K562 (cell line): Measurements from ENCODE around the gene MERTK. TPM values are rescaled to one million over a fixed set of nuclear protein-coding genes. Genes with fewer than 3 reads are reported as not detected.
"Not testable (repeated sequence)": the region's sequence is repeated elsewhere in the genome, so short reads cannot be mapped to it uniquely, and the experiment has no call there.

Experiments used
- ATAC-seq: fragments of 200-7000 bp; cut with Tn5 transposase; 3 replicates; pipeline ENCODE4 v1.9.1; 2020; ENCODE audit warnings: moderate library complexity
- BruUV-seq: library from RNA; stranded (reverse); fragments of 400-500 nt; replicated peaks from 2 replicates; lab custom pipeline; 2021; lab: Mats Ljungman, UMichigan
- CTCF ChIA-PET: fragments of 300-600 bp; formaldehyde crosslinking; extraction: SDS; loops from one replicate; lab custom pipeline; 2021; ENCODE audit warnings: low intra/inter-chr PET ratio; lab: Yijun Ruan, JAX
- POLR2A ChIA-PET: fragments of 300-600, 350-650 bp; sonication (Branson Sonifier 250); formaldehyde crosslinking; extraction: SDS; loops from one replicate; lab custom pipeline; 2021; ENCODE audit warnings: antibody characterized with exemption, inconsistent platforms; lab: Yijun Ruan, JAX
- DNase-seq, 4 experiments: peaks; one replicate each; pipeline versions ENCODE4 v3.0.0 to v3.0.0-alpha.2; 2011 to 2018; ENCODE audit warnings: low spot score in 3 of 4, mixed read lengths in 3 of 4; ENCODE audit errors: extremely low read depth in 1 of 4
- FAIRE-seq: peaks from 2 replicates; lab custom pipeline; 2011; peaks lifted over from hg19 to GRCh38; lab: Jason Lieb, UNC
- H2AFZ ChIP-seq: 2 replicates; pipeline ENCODE4 v1.6.0; 2011; ENCODE audit warnings: low read depth, low read length, control low read depth, inconsistent platforms
- H3K27ac ChIP-seq: fragments of 200-600 bp; 3 replicates; pipeline ENCODE4 v1.8.0; 2011; ENCODE audit warnings: low read depth, mild to moderate bottlenecking, control low read depth, inconsistent platforms, low read length, moderate library complexity, mixed read lengths; ENCODE audit errors: extremely low read depth
- H3K27me3 ChIP-seq, 2 experiments: fragments of 300-600 bp in 1 of 2; 2 replicates in 1 of 2; 3 replicates in 1 of 2; pipeline versions ENCODE4 v1.6.0 to v1.8.0; 2011; ENCODE audit warnings: inconsistent platforms in 2 of 2, low read length in 2 of 2, mild to moderate bottlenecking in 1 of 2, mixed read lengths in 1 of 2, moderate library complexity in 1 of 2; ENCODE audit not compliant: control insufficient read depth in 2 of 2, insufficient read depth in 2 of 2
- H3K36me3 ChIP-seq: fragments of 300-600 bp; 3 replicates; pipeline ENCODE4 v1.8.0; 2011; ENCODE audit warnings: mild to moderate bottlenecking, low read length, inconsistent platforms; ENCODE audit not compliant: control insufficient read depth, insufficient read depth
- H3K4me1 ChIP-seq, 2 experiments: fragments of 200-600 bp in 1 of 2; replicated peaks in 1 of 2; 2 replicates in 1 of 2; 3 replicates in 1 of 2; pipeline versions ENCODE4 v1.5.1 to v1.8.0; 2011; ENCODE audit warnings: inconsistent platforms in 2 of 2, low read length in 2 of 2, mild to moderate bottlenecking in 1 of 2, mixed read lengths in 1 of 2, moderate library complexity in 1 of 2; ENCODE audit not compliant: control insufficient read depth in 2 of 2, insufficient read depth in 2 of 2
- H3K4me2 ChIP-seq: 2 replicates; pipeline ENCODE4 v1.6.1; 2011; ENCODE audit warnings: low read length, control low read depth, inconsistent platforms, mixed read lengths; ENCODE audit not compliant: insufficient read depth
- H3K4me3 ChIP-seq: fragments of 200-600 bp; sonication (generic), shearing (Covaris generic); 2 replicates; pipeline ENCODE4 v1.5.1; 2016; ENCODE audit warnings: control low read depth, inconsistent platforms
- H3K79me2 ChIP-seq: fragments of 200-600 bp; 3 replicates; pipeline ENCODE4 v1.8.0; 2011; ENCODE audit warnings: low read length, inconsistent platforms; ENCODE audit not compliant: control insufficient read depth, insufficient read depth
- H3K9ac ChIP-seq, 2 experiments: 2 replicates each; pipeline versions ENCODE4 v1.6.0 to v1.6.1; 2011; ENCODE audit warnings: low read depth in 2 of 2, low read length in 2 of 2, control low read depth in 1 of 2, inconsistent platforms in 1 of 2, mild to moderate bottlenecking in 1 of 2, mixed read lengths in 1 of 2; ENCODE audit not compliant: insufficient read depth in 1 of 2
- H3K9me1 ChIP-seq: one replicate; pipeline ENCODE4 v1.6.0; 2011; ENCODE audit warnings: inconsistent platforms, mild to moderate bottlenecking, low read length, moderate library complexity; ENCODE audit not compliant: control insufficient read depth, insufficient read depth
- H3K9me3 ChIP-seq: replicated peaks from 2 replicates; pipeline ENCODE4 v1.5.1; 2011; ENCODE audit warnings: low read depth, low read length, inconsistent platforms; ENCODE audit not compliant: control insufficient read depth, insufficient read depth
- H4K20me1 ChIP-seq: replicated peaks from 2 replicates; pipeline ENCODE4 v1.6.1; 2011; ENCODE audit warnings: low read length, inconsistent platforms, mixed read lengths; ENCODE audit not compliant: control insufficient read depth, insufficient read depth
- WGBS: fragments of 100-300 bp; shearing (Covaris generic); methylation state at CpG from one replicate; pipeline ENCODE4 v1.1.6; 2016; ENCODE audit warnings: low coverage, mixed read lengths; ENCODE audit not compliant: insufficient coverage; ENCODE audit errors: missing lambda C conversion rate; 5-methylcytosine and 5-hydroxymethylcytosine counted together
- in situ Hi-C: fragments of 300-500 bp; cut with MboI; formaldehyde crosslinking; loops from 4 replicates; pipeline ENCODE4 v1.15.0; 2018; ENCODE audit warnings: inconsistent platforms, mixed read lengths
- intact Hi-C: fragments of 100-400 bp; cut with micrococcal nuclease; formaldehyde crosslinking; loops from 2 replicates; pipeline ENCODE4 v1.14.2; 2022
- polyA plus RNA-seq, 8 experiments: library from polyadenylated mRNA; depleted of rRNA in 4 of 8; stranded (reverse) in 5 of 8; unstranded in 3 of 8; fragments of >200 nt; fragmentation: Nextera tagmentation in 2 of 8; fragmentation: Illumina TruSeq in 1 of 8; extraction: Ambion mirVana in 2 of 8; extraction: Trizol in 1 of 8; gene quantifications; 2 replicates each; pipeline versions ENCODE4 v1.2.1 to v1.2.3, GENCODE V29; 2011 to 2014; ENCODE audit warnings: inconsistent platforms in 1 of 8, missing spikeins in 1 of 8
- total RNA-seq, 7 experiments: library from RNA; depleted of rRNA in 6 of 7; stranded (reverse); fragments of >200 nt in 6 of 7; fragmentation: Illumina TruSeq in 2 of 7; extraction: Trizol in 2 of 7; gene quantifications; 2 replicates each; pipeline versions ENCODE4 v1.2.1 to v1.2.3, GENCODE V29; 2011 to 2021; ENCODE audit warnings: low replicate concordance in 1 of 7

MERTK gene
- total and polyA plus RNA-seq, 9 of the 15 experiments (the other 6 are each of a cell fraction or from before 2014, with no cell fraction given) = 0.23 to 1.6 (median 0.74) TPM

DNA sequence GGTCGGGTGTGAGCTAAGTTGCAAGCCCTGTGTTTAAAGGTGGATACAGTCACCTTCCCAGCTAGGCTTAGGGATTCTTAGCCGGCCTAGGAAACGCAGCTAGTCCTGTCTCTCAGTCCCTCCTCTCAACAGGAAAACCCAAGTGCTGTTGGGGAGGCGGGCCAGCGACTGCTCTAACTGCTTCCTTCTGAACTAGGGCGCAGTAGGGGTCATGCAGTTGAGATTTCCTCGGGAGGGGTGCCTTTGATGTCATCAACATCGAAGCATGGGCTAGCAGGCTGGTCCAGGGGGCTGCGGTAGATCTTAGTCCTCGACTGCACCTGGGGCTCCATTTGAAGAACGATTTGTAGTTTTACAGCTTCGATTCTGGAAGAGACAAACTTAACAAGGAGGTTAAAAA is 141.1 kb downstream of the MERTK start:
- H3K9me1 ChIP-seq, H2AFZ ChIP-seq, FAIRE-seq, BruUV-seq, H3K27ac ChIP-seq, H4K20me1 ChIP-seq, H3K9me3 ChIP-seq, DNase-seq, H3K36me3 ChIP-seq, H3K9ac ChIP-seq, H3K4me1 ChIP-seq, H3K79me2 ChIP-seq, intact Hi-C loops, CTCF ChIA-PET, H3K4me3 ChIP-seq, in situ Hi-C loops, H3K27me3 ChIP-seq, H3K4me2 ChIP-seq, ATAC-seq: not testable (repeated sequence)
- POLR2A ChIA-PET = interaction anchor here (1.3 kb wide), 1 partner anchor 13 kb away, joined by 4 read pairs; no protein-coding TSS in a partner anchor
- 47% methylated on average over 12 of the region's 12 CpGs for WGBS

DNA sequence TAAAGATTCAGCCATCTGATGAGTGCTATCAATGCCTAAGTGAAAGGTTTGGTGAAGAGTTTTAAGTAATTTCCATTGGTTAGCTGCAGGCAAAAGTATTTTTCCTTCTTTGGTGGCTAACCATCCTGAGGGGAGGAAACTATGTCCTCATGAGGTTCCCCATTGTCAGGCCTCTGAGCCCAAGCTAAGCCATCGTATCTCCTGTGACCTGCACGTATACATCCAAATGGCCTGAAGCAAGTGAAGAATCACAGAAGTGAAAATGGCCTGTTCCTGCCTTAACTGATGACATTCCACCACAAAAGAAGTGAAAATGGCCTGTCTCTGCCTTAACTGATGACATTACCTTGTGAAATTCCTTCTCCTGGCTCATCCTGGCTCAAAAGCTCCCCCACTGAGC is 141.7 kb downstream of the MERTK start:
- H3K4me2 ChIP-seq, H3K27me3 ChIP-seq, intact Hi-C loops, H3K79me2 ChIP-seq, H3K9me3 ChIP-seq, FAIRE-seq, DNase-seq, BruUV-seq, H3K9me1 ChIP-seq, in situ Hi-C loops, H3K4me3 ChIP-seq, ATAC-seq, H4K20me1 ChIP-seq, CTCF ChIA-PET, H3K36me3 ChIP-seq, H2AFZ ChIP-seq, H3K9ac ChIP-seq, H3K27ac ChIP-seq, H3K4me1 ChIP-seq: not testable (repeated sequence)
- POLR2A ChIA-PET = interaction anchor here (1.3 kb wide), 1 partner anchor 13 kb away, joined by 4 read pairs; no protein-coding TSS in a partner anchor
- WGBS = 63% methylated on average over 2 of the region's 2 CpGs
